ENCODE results near the gene IST1.
"Not testable (repeated sequence)": the region's sequence is repeated elsewhere in the genome, so short reads cannot be mapped to it uniquely, and the experiment has no call there.

Gene IST1

GRCh38 chr16:71882505-71883167, 12.7 kb upstream of the IST1 start:
- DNase-seq, result no peak

- DNase-seq, result no peak
Measured at GRCh38 chr16:71883168-71883848, 12.0 kb upstream of the IST1 start.

- peak; percentile 38 for DNase-seq
Measured at GRCh38 chr16:71883849-71884638, 11.3 kb upstream of the IST1 start, which contains the start of gene ZNF821. Gene ZNF821, minus strand, starts transcription at chr16:71884182. Its CDS starts 4,236 bp downstream, at chr16:71879946.

DNA sequence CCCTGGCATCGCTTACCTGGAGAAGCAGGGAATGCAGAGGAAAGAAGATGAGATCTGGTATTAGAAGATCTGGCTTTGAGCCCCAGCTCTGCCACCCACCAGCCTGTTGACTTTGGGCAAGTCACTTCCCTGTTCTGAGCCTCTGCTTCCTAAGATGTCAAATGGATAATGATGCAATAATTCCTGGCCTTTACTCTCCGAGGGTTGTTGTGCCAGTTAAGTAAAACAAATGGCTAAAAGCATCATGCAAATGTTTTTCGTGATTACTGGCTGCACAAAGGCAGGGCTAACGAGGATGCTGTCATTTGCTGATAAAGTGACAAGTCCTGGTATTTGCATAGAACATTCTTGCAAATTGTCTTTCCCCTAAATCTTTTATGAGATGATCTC, 10.1 kb upstream of the IST1 start:
- no peak for DNase-seq

- DNase-seq, result no peak
Measured at GRCh38 chr16:71889147-71889546, 6.2 kb upstream of the IST1 start.

DNA sequence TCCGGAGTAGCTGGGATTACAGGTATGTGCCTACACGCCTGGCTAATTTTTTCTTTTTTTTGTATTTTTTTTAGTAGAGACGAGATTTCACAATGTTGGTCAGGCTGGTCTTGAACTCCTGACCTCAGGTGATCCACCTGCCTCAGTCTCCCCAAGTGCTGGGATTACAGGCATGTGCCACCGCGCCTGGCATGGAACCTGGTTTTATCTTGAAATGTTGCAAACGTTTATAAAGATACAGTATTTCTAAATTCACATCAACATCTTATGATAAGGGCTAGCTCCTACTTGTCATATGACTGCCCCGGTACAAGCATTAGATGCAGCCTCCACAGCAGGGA, 1.5 kb upstream of the IST1 start:
- DNase-seq, result no peak

DNA sequence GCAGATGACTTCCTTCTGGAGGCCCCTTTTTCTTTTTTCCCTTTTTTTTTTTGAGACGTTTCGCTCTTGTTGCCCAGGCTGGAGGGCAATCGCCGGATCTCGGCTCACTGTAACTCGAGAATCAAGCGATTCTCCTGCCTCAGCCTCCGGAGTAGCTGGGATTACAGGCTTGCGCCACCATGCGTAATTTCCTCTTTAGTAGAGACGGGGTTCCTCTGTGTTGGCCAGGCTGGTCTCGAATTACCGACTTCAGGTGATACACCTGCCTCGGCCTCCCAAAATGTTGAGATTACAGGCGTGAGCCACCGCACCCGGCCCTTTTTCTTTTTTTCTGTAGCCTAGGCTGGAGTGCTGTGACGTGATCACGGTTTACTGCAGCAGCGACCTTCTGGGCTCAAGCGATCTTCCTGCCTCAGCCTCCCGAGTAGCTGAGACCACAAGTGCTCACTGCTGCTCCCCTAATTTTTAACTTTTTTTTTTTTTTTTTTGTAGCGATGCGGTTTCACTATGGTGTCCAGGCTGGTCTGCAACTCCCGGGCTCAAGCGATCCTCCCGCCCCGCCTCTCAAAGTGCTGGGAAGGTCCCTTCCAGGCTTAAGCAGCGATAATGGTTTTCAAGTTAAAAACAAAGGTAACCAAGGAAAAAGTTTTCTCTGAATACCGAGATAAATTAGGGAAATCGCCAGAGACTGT, 956 bp upstream of the IST1 start:
- no peak for DNase-seq

GRCh38 chr16:71895679-71896365, 491 bp downstream of the IST1 start:
- no peak for DNase-seq

- no peak for DNase-seq
Measured at GRCh38 chr16:71896764-71897368, 1.5 kb downstream of the IST1 start.

DNA sequence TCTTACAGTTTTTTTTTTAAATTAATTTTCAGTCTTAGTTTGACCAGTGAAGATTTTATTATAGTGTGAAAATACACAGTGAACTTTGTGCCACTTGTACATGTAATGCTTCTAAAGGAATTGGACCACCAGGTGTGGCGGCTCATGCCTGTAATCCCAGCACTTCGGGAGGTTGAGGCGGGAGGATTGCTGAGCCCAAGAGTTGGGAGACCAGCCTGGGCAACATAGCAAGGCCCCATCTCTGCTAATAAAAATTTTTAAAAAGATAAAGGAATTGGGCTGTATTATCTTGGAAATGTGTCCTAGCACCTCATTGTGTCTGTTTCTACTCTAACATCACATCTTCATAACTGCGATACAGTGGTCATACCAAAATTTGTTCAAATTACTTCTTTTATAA, 3.8 kb downstream of the IST1 start:
- no peak for DNase-seq

GRCh38 chr16:71902656-71903365, 7.5 kb downstream of the IST1 start:
- DNase-seq, result no peak

DNA sequence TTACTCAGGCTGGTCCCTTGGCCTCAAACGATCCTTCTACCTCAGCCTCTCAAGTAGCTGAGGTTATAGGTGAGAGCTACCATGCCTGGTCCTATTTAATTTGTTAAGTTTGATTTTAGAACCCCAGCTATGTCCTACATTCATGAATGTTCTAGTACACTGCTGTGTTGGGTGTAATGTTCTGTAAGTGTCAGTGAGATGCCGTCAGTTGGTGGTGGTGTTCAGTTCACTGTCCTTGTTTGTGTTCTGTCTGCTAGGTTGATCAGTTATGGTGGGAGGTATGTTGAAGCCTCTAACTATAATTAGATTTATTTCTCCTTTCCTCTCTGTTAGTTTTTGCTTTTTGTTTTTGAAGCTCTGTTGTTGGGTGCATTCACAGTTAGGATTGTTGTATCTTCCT, 8.3 kb downstream of the IST1 start:
- DNase-seq, result no peak

DNA sequence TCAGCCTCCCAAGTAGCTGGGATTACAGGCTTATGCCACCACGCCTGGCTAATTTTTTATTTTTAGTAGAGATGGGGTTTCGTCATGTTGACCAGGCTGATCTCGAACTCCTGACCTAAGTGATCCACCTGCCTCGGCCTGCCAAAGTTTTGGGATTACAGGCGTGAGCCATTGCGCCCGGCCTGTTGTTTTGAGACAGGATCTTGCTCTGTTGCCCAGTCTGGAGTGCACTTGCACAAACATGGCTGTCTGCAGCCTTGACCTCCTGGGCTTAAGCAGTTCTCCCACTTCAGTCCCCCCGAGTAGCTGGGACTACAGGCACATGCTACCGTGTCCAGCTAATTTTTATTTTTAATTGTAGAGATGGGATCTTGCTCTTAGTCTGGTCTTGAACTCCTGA, 8.9 kb downstream of the IST1 start:
- no peak for DNase-seq

- DNase-seq, result not testable (repeated sequence)
Measured at GRCh38 chr16:71905765-71906164, 10.4 kb downstream of the IST1 start.

- DNase-seq, result no peak
Measured at GRCh38 chr16:71911121-71911520, 15.8 kb downstream of the IST1 start.

DNA sequence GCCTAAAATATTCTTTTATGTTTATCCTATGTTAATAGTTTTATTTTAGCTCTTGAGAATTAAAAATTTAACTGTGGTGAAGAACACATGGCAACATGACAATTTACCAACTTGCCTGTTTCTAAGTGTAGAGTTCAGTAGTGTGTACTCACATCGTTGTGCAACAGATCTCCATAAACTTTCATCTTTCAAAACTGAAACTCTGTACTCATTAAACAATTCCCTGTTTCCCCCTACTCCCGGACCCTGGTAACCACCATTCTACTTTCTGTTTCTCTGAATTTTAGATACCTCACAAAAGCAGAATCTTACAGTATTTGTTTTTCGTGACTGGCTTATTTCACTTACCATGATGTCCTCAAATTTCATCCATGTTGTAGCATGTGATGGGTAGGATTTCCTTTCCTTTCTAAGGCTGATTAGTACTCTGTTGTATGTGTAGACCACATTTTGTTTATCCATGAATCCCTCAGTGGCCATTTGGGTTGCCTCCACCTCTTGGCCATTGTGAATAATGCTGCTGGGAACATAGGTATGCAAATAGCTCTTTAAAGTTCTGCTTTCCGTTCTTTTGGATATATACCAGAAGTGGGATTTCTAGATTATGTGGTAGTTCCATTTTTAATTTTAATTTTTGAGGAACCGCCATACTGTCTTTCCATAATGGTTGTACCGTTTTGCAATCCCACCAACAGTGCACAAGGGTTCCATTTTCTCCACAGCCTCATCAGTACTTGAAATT, 17.4 kb downstream of the IST1 start:
- DNase-seq, result no peak

GRCh38 chr16:71914802-71915201, 19.5 kb downstream of the IST1 start:
- no peak for DNase-seq

GRCh38 chr16:71915350-71915749, 20.0 kb downstream of the IST1 start:
- no peak for DNase-seq

- no peak for DNase-seq
Measured at GRCh38 chr16:71916397-71916920, 21.1 kb downstream of the IST1 start.

DNA sequence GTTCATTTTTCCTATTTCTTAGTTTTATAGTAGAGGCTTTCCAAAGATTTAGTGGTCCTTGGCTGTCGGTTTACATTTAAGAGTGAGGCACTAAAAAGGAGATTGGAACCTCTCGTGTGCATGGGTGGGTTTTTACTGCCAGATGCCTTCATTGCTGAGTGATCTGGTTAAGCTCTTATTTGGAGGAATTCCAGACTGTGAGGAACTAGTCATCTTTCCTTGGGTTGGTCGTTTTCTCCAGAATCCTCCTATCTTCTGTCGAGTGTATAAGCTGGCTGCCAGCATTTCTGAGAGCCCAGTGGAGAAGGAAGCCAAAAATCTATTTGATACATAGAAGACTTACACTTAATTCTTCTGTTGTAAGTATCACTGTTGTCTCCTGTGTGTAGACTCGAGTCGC, 22.6 kb downstream of the IST1 start:
- DNase-seq, result no peak

DNA sequence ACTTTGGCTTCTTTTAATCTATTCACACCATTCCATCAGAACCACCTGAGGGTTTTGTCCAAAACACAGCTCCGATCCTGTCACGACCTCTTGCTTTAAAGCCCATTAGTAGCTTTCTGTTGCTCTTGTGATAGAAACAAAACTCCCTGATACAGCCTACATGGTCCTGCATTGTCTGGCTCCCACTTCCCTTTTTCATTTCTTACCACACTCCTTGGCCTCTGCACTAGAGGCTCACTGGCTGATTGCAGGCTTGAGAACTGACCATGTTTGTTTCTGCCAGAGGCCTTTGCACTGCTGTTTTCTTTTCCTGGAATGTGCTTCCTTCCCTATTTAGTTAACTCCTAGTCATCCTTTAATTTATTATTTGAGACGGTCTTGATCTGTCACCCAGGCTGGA, 23.7 kb downstream of the IST1 start:
- DNase-seq, result no peak
